H1 (cell line): ENCODE measurements around the gene ALK. TPM values are rescaled to one million over a fixed set of nuclear protein-coding genes. Genes with fewer than 3 reads are reported as not detected.

Experiments
- CTCF ChIA-PET: fragments of 300-600 bp; sonication (Branson Sonifier 250); formaldehyde crosslinking; loops from one replicate; lab custom pipeline; 2021; ENCODE audit not compliant: partially characterized antibody; lab: Charles Lee
- POLR2A ChIA-PET: fragments of 300-600 bp; sonication (Branson Sonifier 250); formaldehyde crosslinking; loops from one replicate; lab custom pipeline; 2021; ENCODE audit warnings: inconsistent platforms; ENCODE audit not compliant: partially characterized antibody; lab: Charles Lee
- DNase-seq, 2 experiments: peaks; one replicate each; pipeline versions ENCODE4 v3.0.0 to v3.0.0-alpha.2; 2010 to 2022; ENCODE audit warnings: low spot score in 2 of 2, low read depth in 1 of 2, mixed read lengths in 1 of 2
- FAIRE-seq: peaks from 2 replicates; lab custom pipeline; 2011; peaks lifted over from hg19 to GRCh38; lab: Jason Lieb, UNC
- H2AFZ ChIP-seq: 2 replicates; pipeline ENCODE4 v1.8.1; 2012; ENCODE audit warnings: low read length, inconsistent platforms
- H2AK5ac ChIP-seq: 2 replicates; pipeline ENCODE4 v1.6.1; 2013; ENCODE audit warnings: low read depth, low read length
- H2BK120ac ChIP-seq: replicated peaks from 2 replicates; pipeline ENCODE3; 2013; ENCODE audit warnings: low read depth, low read length, inconsistent platforms
- H2BK12ac ChIP-seq: 2 replicates; pipeline ENCODE4 v1.6.1; 2013; ENCODE audit warnings: low read depth, low read length
- H2BK15ac ChIP-seq: 2 replicates; pipeline ENCODE4 v1.6.1; 2013; ENCODE audit warnings: low read length
- H2BK20ac ChIP-seq: 2 replicates; pipeline ENCODE4 v1.6.1; 2013; ENCODE audit warnings: low read length
- H2BK5ac ChIP-seq: 2 replicates; pipeline ENCODE4 v1.6.1; 2013; ENCODE audit warnings: low read depth, low read length
- H3K14ac ChIP-seq: 2 replicates; pipeline ENCODE4 v1.6.1; 2013; ENCODE audit warnings: inconsistent platforms; ENCODE audit not compliant: insufficient read length
- H3K18ac ChIP-seq: 2 replicates; pipeline ENCODE4 v1.6.1; 2013; ENCODE audit warnings: low read length; ENCODE audit errors: extremely low read depth
- H3K23ac ChIP-seq: 2 replicates; pipeline ENCODE4 v1.6.1; 2013; ENCODE audit warnings: inconsistent platforms; ENCODE audit not compliant: insufficient read length
- H3K23me2 ChIP-seq: 2 replicates; pipeline ENCODE4 v1.6.1; 2013; ENCODE audit warnings: low read depth, low read length
- H3K27ac ChIP-seq: 2 replicates; pipeline ENCODE4 v1.6.1; 2011; ENCODE audit warnings: low read depth, low read length, inconsistent platforms
- H3K27me3 ChIP-seq, 4 experiments: replicated peaks in 1 of 4; 1 replicate in 1 of 4; 2 replicates in 3 of 4; pipeline versions ENCODE4 v1.6.1 to v1.8.1; 2011 to 2013; ENCODE audit warnings: low read length in 3 of 4, mild to moderate bottlenecking in 3 of 4, inconsistent platforms in 2 of 4, mixed read lengths in 2 of 4, moderate library complexity in 1 of 4; ENCODE audit not compliant: control insufficient read depth in 3 of 4, insufficient read depth in 3 of 4; ENCODE audit errors: extremely low read depth in 1 of 4
- H3K36me3 ChIP-seq, 4 experiments: 2 replicates each; pipeline versions ENCODE4 v1.6.1 to v1.8.1; 2011 to 2013; ENCODE audit warnings: mild to moderate bottlenecking in 4 of 4, low read length in 3 of 4, moderate library complexity in 2 of 4, control low read depth in 1 of 4, inconsistent platforms in 1 of 4; ENCODE audit not compliant: insufficient read depth in 4 of 4, control insufficient read depth in 2 of 4
- H3K4ac ChIP-seq: replicated peaks from 2 replicates; pipeline ENCODE3; 2013; ENCODE audit warnings: low read length, low read depth, mixed read lengths, inconsistent platforms; ENCODE audit not compliant: insufficient read length
- H3K4me1 ChIP-seq, 4 experiments: replicated peaks in 1 of 4; 1 replicate in 1 of 4; 2 replicates in 3 of 4; pipeline versions ENCODE4 v1.6.1 to v1.8.1; 2011 to 2013; ENCODE audit warnings: low read length in 3 of 4, inconsistent platforms in 2 of 4, mixed read lengths in 1 of 4; ENCODE audit not compliant: insufficient read depth in 4 of 4, control insufficient read depth in 3 of 4
- H3K4me2 ChIP-seq, 2 experiments: 2 replicates each; pipeline versions ENCODE4 v1.6.1 to v1.8.1; 2011 to 2013; ENCODE audit warnings: low read depth in 2 of 2, low read length in 2 of 2, control low read depth in 1 of 2, inconsistent platforms in 1 of 2, mild to moderate bottlenecking in 1 of 2; ENCODE audit not compliant: insufficient read depth in 1 of 2
- H3K4me3 ChIP-seq, 4 experiments: fragments of 200-600, 300-600 bp in 1 of 4; sonication (generic), shearing (Covaris generic), sonication (Bioruptor Twin) in 1 of 4; 2 replicates each; pipeline versions ENCODE4 v1.5.1 to v1.8.1; 2011 to 2016; ENCODE audit warnings: low read length in 4 of 4, low read depth in 3 of 4, control low read depth in 2 of 4, inconsistent platforms in 2 of 4, mild to moderate bottlenecking in 2 of 4, mixed read lengths in 1 of 4, moderate library complexity in 1 of 4; ENCODE audit not compliant: insufficient read depth in 2 of 4; ENCODE audit errors: extremely low read depth in 1 of 4
- H3K56ac ChIP-seq: replicated peaks from 2 replicates; pipeline ENCODE3; 2013; ENCODE audit warnings: low read depth, mild to moderate bottlenecking, mixed read lengths, low read length, inconsistent platforms; ENCODE audit not compliant: insufficient read length
- H3K79me1 ChIP-seq: 2 replicates; pipeline ENCODE4 v1.6.1; 2013; ENCODE audit warnings: low read depth, low read length, control low read depth
- H3K79me2 ChIP-seq, 2 experiments: 2 replicates each; pipeline versions ENCODE4 v1.6.1 to v1.8.1; 2012 to 2013; ENCODE audit warnings: low read length in 2 of 2, mild to moderate bottlenecking in 2 of 2, inconsistent platforms in 1 of 2; ENCODE audit not compliant: insufficient read depth in 2 of 2, control insufficient read depth in 1 of 2
- H3K9ac ChIP-seq, 4 experiments: replicated peaks in 1 of 4; 1 replicate in 1 of 4; 2 replicates in 3 of 4; pipeline versions ENCODE4 v1.6.1 to v1.8.1; 2011 to 2013; ENCODE audit warnings: low read depth in 3 of 4, low read length in 3 of 4, control low read depth in 2 of 4, mild to moderate bottlenecking in 2 of 4, moderate library complexity in 2 of 4, inconsistent platforms in 1 of 4; ENCODE audit errors: extremely low read depth in 1 of 4
- H3K9me3 ChIP-seq, 2 experiments: 2 replicates each; pipeline versions ENCODE4 v1.6.1 to v1.8.1; 2012 to 2013; ENCODE audit warnings: mild to moderate bottlenecking in 2 of 2, moderate library complexity in 2 of 2, control low read depth in 1 of 2, inconsistent platforms in 1 of 2, low read depth in 1 of 2, low read length in 1 of 2, mixed read lengths in 1 of 2; ENCODE audit not compliant: insufficient read depth in 2 of 2
- H4K20me1 ChIP-seq, 2 experiments: replicated peaks in 1 of 2; 2 replicates each; pipeline versions ENCODE3 to v1.8.1; 2011 to 2013; ENCODE audit warnings: inconsistent platforms in 2 of 2, low read length in 2 of 2, mild to moderate bottlenecking in 1 of 2; ENCODE audit not compliant: insufficient read depth in 2 of 2, control insufficient read depth in 1 of 2
- H4K5ac ChIP-seq: 2 replicates; pipeline ENCODE4 v1.6.1; 2013; ENCODE audit warnings: low read length, low read depth, mixed read lengths, inconsistent platforms; ENCODE audit not compliant: insufficient read length
- H4K8ac ChIP-seq: 2 replicates; pipeline ENCODE4 v1.8.0; 2013; ENCODE audit warnings: mild to moderate bottlenecking, moderate library complexity, low read length, inconsistent platforms; ENCODE audit not compliant: insufficient read depth; ENCODE audit errors: extremely low read depth
- H4K91ac ChIP-seq: replicated peaks from 2 replicates; pipeline ENCODE3; 2013; ENCODE audit warnings: low read length, mixed read lengths, inconsistent platforms; ENCODE audit not compliant: insufficient read length
- CEBPB ChIP-seq: IDR thresholded peaks from 2 replicates; pipeline ENCODE4 v1.6.1; 2012; ENCODE audit warnings: low read depth, low read length
- EP300 ChIP-seq, 2 experiments: IDR thresholded peaks; 1 replicate in 1 of 2; 2 replicates in 1 of 2; pipeline ENCODE4 v1.6.1; 2011 to 2012; ENCODE audit warnings: low read depth in 2 of 2, low read length in 2 of 2, mild to moderate bottlenecking in 2 of 2, borderline replicate concordance in 1 of 2, inconsistent platforms in 1 of 2, moderate library complexity in 1 of 2
- FOSL1 ChIP-seq: IDR thresholded peaks from 2 replicates; pipeline ENCODE4 v1.6.1; 2011; ENCODE audit warnings: mild to moderate bottlenecking, low read depth, low read length, moderate library complexity; ENCODE audit not compliant: insufficient read depth
- RAD21 ChIP-seq, 2 experiments: IDR thresholded peaks in 1 of 2; conservative IDR thresholded peaks in 1 of 2; 2 replicates each; pipeline ENCODE4 v1.6.1; 2011; ENCODE audit warnings: low read depth in 2 of 2, low read length in 2 of 2, improper control_type of control experiment in 1 of 2, inconsistent platforms in 1 of 2, mild to moderate bottlenecking in 1 of 2, moderate library complexity in 1 of 2
- RNF2 ChIP-seq: fragments of 200-900, 300-1000 bp; sonication (generic); IDR thresholded peaks from 2 replicates; pipeline ENCODE4 v1.7.1; 2016; ENCODE audit warnings: borderline replicate concordance, low read depth, mild to moderate bottlenecking, antibody characterized with exemption, low read length; ENCODE audit not compliant: poor library complexity, severe bottlenecking; ENCODE audit errors: missing control alignments
- SIN3A ChIP-seq, 2 experiments: IDR thresholded peaks in 1 of 2; conservative IDR thresholded peaks in 1 of 2; 2 replicates each; pipeline ENCODE4 v1.6.1; 2011 to 2012; ENCODE audit warnings: low read length in 2 of 2, improper control_type of control experiment in 1 of 2, low read depth in 1 of 2, mild to moderate bottlenecking in 1 of 2
- SP1 ChIP-seq: IDR thresholded peaks from 2 replicates; pipeline ENCODE4 v1.6.1; 2011; ENCODE audit warnings: low read depth, low read length
- SP2 ChIP-seq: IDR thresholded peaks from 2 replicates; pipeline ENCODE4 v1.6.1; 2012; ENCODE audit warnings: mild to moderate bottlenecking, low read length, inconsistent platforms
- ZNF274 ChIP-seq: IDR thresholded peaks from 2 replicates; pipeline ENCODE4 v1.7.0; 2012; ENCODE audit warnings: low read length, borderline replicate concordance; ENCODE audit errors: extremely low read depth
- WGBS, 2 experiments: shearing (Covaris generic) in 1 of 2; methylation state at CpG; one replicate each; pipeline versions ENCODE4 v1.1.6 to v1.1.7; 2013 to 2015; ENCODE audit warnings: low lambda C conversion rate in 2 of 2, mixed read lengths in 2 of 2, inconsistent platforms in 1 of 2, low coverage in 1 of 2, missing lambda C conversion rate in 1 of 2; ENCODE audit not compliant: insufficient replicate concordance in 2 of 2, insufficient coverage in 1 of 2, insufficient read length in 1 of 2; ENCODE audit errors: extremely low coverage in 1 of 2, missing lambda C conversion rate in 1 of 2; 5-methylcytosine and 5-hydroxymethylcytosine counted together
- polyA plus RNA-seq, 7 experiments: library from polyadenylated mRNA; depleted of rRNA in 3 of 7; stranded (reverse) in 5 of 7; unstranded in 2 of 7; fragments of >200 nt in 5 of 7; fragments of 200-250 nt in 2 of 7; gene quantifications; 1 replicate in 5 of 7; 2 replicates in 1 of 7; 4 replicates in 1 of 7; pipeline versions ENCODE4 v1.2.1 to v1.2.3, GENCODE V29; 2011 to 2013; ENCODE audit warnings: missing spikeins in 2 of 7, mixed read lengths in 2 of 7
- total RNA-seq: library from RNA; stranded (reverse); fragmentation: NEBNext Ultra II Directional; extraction: Animal tissue kit (Norgen Biotek cat#: 25700); gene quantifications from 2 replicates; pipeline ENCODE4 v1.2.1, GENCODE V29; 2021
- TF ChIP-seq, protein P1 (sequence below): IDR thresholded peaks from 2 replicates; pipeline ENCODE4 v1.6.1; 2011; ENCODE audit warnings: low read length, improper control_type of control experiment

Gene ALK
- total and polyA plus RNA-seq, 2 of the 8 experiments (the other 6 are each of a cell fraction or from before 2014, with no cell fraction given) = 0.02 to 0.09 TPM

DNA sequence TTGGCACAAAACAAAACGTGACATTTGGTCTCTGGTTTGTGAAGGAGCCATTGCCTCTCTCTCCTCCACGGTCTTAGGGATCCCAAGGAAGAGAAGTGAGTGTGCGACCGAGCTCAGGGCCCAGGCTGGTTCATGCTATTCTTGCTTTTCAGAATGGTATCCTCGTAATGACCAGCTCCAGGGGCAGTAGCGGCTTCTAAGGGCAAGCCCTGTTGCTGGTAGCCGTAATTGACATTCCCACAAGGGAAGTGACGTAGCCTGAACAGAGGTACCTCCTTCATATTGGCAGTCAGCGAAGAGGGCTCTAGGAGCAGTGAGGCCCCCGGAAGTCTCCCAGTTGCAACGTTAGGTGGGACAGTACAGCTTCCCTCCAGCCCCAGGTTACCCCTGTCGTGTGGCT is 728.3 kb downstream of the ALK start:
- H2BK20ac ChIP-seq = no peak overlapping the region
- no peak overlapping the region for H2AFZ ChIP-seq
- H3K27me3 ChIP-seq = no peaks in the 10 kb centered on the region
- H4K91ac ChIP-seq = no peak overlapping the region
- ChIA-PET POLR2A (no interaction called here), CTCF (interaction anchor here (1.1 to 1.6 kb wide), 2 partner anchors 36 to 235 kb away, joined by 5 to 7 read pairs; no protein-coding TSS in a partner anchor)
- no peaks in the 10 kb centered on the region for H3K36me3 ChIP-seq
- H4K8ac ChIP-seq = no peak overlapping the region
- H2AK5ac ChIP-seq = no peak overlapping the region
- no peaks in the 10 kb centered on the region for H3K4me1 ChIP-seq
- no peak overlapping the region for H3K23ac ChIP-seq
- no peak overlapping the region for H3K4me3 ChIP-seq
- H2BK15ac ChIP-seq = no peak overlapping the region
- no peak overlapping the region for H3K9ac ChIP-seq
- H3K14ac ChIP-seq = no peak overlapping the region
- H3K79me1 ChIP-seq = no peaks in the 10 kb centered on the region
- no peak overlapping the region for H3K4me2 ChIP-seq
- H3K79me2 ChIP-seq = no peaks in the 10 kb centered on the region
- no peak for DNase-seq
- H3K27ac ChIP-seq = no peak overlapping the region
- H3K4ac ChIP-seq = no peak overlapping the region
- no peak for FAIRE-seq
- no peaks in the 10 kb centered on the region for H4K20me1 ChIP-seq
- H3K9me3 ChIP-seq = no peaks in the 10 kb centered on the region
- no peaks in the 10 kb centered on the region; the same call in 1 of the 2 replicates for H3K23me2 ChIP-seq
- H4K5ac ChIP-seq = no peak overlapping the region
- no peak overlapping the region for H3K18ac ChIP-seq
- 92% methylated on average over 12 of the region's 12 CpGs; no CpG with 5 or more reads in 1 of the 2 experiments for WGBS, 2 experiments
- no peak overlapping the region for H2BK5ac ChIP-seq
- H3K56ac ChIP-seq = no peak overlapping the region
- no peak overlapping the region for H2BK12ac ChIP-seq
- H2BK120ac ChIP-seq = no peak overlapping the region
- TF ChIP-seq, protein P1, sequence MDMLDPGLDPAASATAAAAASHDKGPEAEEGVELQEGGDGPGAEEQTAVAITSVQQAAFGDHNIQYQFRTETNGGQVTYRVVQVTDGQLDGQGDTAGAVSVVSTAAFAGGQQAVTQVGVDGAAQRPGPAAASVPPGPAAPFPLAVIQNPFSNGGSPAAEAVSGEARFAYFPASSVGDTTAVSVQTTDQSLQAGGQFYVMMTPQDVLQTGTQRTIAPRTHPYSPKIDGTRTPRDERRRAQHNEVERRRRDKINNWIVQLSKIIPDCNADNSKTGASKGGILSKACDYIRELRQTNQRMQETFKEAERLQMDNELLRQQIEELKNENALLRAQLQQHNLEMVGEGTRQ = no peak
- TF ChIP-seq RAD21 (IDR thresholded peaks at IDR 0.05 in 1 of 2, conservative IDR thresholded peaks at IDR 0.05 in 1 of 2; ENCODE audit: low read depth in 2 of 2, low read length in 2 of 2) (no peak), ZNF274 (no peak), SP2 (no peak), SP1 (no peak), FOSL1 (no peak), EP300 (IDR thresholded peaks at IDR 0.05; ENCODE audit: borderline replicate concordance in 1 of 2, low read depth in 2 of 2, low read length in 2 of 2) (no peak), SIN3A (conservative IDR thresholded peaks at IDR 0.05 in 1 of 2, IDR thresholded peaks at IDR 0.05 in 1 of 2; ENCODE audit: low read depth in 1 of 2, low read length in 2 of 2) (no peak), RNF2 (no peak), CEBPB (no peak)
